ENCODE results near the gene SYCP3. TPM values are rescaled to one million over a fixed set of nuclear protein-coding genes. Genes with fewer than 3 reads are reported as not detected.

The SYCP3 gene
- total and polyA plus RNA-seq, 4 donors = 0.20 to 2.4 (median 1.2) TPM

DNA sequence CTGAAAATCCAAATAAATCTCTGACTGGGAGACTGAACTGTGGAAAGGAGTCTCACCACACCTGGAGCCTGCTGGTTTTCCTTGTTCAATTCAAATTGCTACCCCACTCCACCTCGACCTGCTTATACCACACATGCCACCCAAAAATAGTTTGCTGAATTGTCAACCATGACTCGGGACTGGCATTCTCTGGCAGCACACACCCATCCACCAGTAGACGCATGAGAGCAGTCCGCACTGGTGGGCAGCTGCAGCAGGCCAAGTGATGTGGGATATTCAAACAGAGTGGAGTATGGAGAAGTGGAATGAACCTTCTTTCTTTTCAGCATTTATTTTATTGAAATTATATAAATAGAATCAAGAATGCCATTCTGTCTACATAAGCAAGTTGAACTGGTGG lies 38.7 kb upstream of the SYCP3 start:
- no peaks in the 10 kb centered on the region for H3K27me3 ChIP-seq (ENCODE audit: control insufficient read depth, insufficient read depth, low read length)
- no peak overlapping the region for H3K27ac ChIP-seq (ENCODE audit: low read depth, low read length)
- WGBS (ENCODE audit: insufficient coverage) = 67% methylated on average over 2 of the region's 4 CpGs
- no peaks in the 10 kb centered on the region for H3K36me3 ChIP-seq (ENCODE audit: control insufficient read depth, insufficient read depth, low read length)
- no peak overlapping the region for H3K4me3 ChIP-seq (ENCODE audit: low read depth, low read length)
- no peaks in the 10 kb centered on the region for H3K9me3 ChIP-seq (ENCODE audit: control insufficient read depth, insufficient read depth, low read length)
- peaks cover 9% of the 10 kb centered on the region for H3K4me1 ChIP-seq (ENCODE audit: control insufficient read depth, insufficient read depth, low read length)
- no peak for DNase-seq (ENCODE audit: low read depth in 4 of 6, low spot score in 6 of 6)

DNA sequence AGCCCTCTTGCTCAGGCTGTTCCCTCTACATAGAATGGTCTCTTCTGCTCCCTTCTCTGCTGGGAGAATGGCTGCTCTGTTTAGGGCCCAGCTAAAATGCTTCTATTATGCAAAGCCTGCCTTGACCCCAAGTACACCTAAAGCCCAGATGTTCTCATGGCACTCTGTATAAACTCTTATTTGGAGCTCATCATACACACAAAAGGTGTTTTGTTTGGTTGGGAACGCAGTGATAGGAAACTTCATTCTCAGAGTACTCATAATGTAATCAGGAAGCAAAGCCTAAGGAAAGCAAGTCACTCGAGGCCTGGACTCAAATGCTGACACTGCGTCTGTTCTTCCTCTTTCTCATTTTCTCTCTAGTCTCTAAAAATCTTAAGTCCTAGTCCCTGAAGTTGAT lies 38.2 kb upstream of the SYCP3 start:
- Histone ChIP-seq H3K4me3 (ENCODE audit: low read depth, low read length) (no peak overlapping the region), H3K4me1 (ENCODE audit: control insufficient read depth, insufficient read depth, low read length) (peaks cover 9% of the 10 kb centered on the region), H3K9me3 (ENCODE audit: control insufficient read depth, insufficient read depth, low read length) (no peaks in the 10 kb centered on the region), H3K36me3 (ENCODE audit: control insufficient read depth, insufficient read depth, low read length) (peaks cover 3% of the 10 kb centered on the region), H3K27ac (ENCODE audit: low read depth, low read length) (peak overlapping the region; percentile 51), H3K27me3 (ENCODE audit: control insufficient read depth, insufficient read depth, low read length) (no peaks in the 10 kb centered on the region)
- peak in 3 of 6 donors; percentile 2 to 44 (median 34) for DNase-seq (ENCODE audit: low read depth in 4 of 6, low spot score in 6 of 6)
- WGBS (ENCODE audit: insufficient coverage) = no CpG with 5 or more reads among the region's 3 CpGs

DNA sequence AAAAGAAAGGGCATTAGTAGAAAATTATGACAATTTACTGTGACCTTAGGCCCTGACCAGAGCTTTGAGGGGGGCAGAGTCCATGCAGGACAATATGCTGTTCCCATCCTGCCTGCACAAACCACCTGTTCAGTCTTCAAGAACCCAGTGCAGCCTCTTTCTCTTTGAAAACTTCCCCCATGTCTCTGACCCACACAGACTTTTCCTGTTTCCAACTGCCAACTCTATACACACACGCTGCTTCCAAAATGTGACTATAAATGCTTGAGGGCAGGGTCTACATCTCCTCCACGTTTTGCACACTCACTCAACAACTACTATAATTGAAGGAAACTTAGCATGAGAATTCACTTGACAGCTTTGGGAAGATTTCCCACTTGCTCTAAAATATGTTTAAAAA lies 36.6 kb upstream of the SYCP3 start:
- no CpG with 5 or more reads among the region's 2 CpGs for WGBS (ENCODE audit: insufficient coverage)
- peaks cover 9% of the 10 kb centered on the region for H3K4me1 ChIP-seq (ENCODE audit: control insufficient read depth, insufficient read depth, low read length)
- H3K36me3 ChIP-seq (ENCODE audit: control insufficient read depth, insufficient read depth, low read length) = peaks cover 13% of the 10 kb centered on the region
- DNase-seq (ENCODE audit: low read depth in 4 of 6, low spot score in 6 of 6) = no peak
- no peak overlapping the region for H3K4me3 ChIP-seq (ENCODE audit: low read depth, low read length)
- H3K27ac ChIP-seq (ENCODE audit: low read depth, low read length) = no peak overlapping the region
- no peaks in the 10 kb centered on the region for H3K27me3 ChIP-seq (ENCODE audit: control insufficient read depth, insufficient read depth, low read length)
- H3K9me3 ChIP-seq (ENCODE audit: control insufficient read depth, insufficient read depth, low read length) = no peaks in the 10 kb centered on the region

DNA sequence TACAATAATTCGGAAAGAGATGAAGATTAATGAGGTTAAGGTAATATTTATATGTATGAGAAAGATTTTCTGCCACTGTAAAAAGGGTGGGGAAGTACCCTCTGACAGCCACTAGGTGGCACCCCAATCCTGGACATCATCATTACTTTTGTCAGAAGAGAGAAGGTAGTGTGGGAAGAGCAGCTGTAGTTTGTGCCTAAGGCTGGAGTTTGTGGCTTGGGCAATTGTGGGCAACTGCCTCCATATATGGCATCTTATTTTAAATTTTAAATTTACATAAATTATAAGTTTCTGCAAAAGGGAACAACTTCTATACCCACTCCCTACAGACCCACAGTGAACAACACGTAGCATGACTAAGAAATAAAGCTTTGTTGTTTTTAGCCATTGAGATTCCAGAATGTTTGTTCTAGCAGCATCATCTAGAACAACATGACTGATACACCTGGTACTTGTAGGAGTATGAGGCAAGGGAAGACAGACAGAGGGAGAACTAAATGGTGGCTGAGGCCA lies 34.4 kb upstream of the SYCP3 start:
- Histone ChIP-seq H3K9me3 (ENCODE audit: control insufficient read depth, insufficient read depth, low read length) (no peaks in the 10 kb centered on the region), H3K27me3 (ENCODE audit: control insufficient read depth, insufficient read depth, low read length) (no peaks in the 10 kb centered on the region), H3K36me3 (ENCODE audit: control insufficient read depth, insufficient read depth, low read length) (peaks cover 18% of the 10 kb centered on the region), H3K4me1 (ENCODE audit: control insufficient read depth, insufficient read depth, low read length) (peaks cover 9% of the 10 kb centered on the region), H3K27ac (ENCODE audit: low read depth, low read length) (no peak overlapping the region), H3K4me3 (ENCODE audit: low read depth, low read length) (no peak overlapping the region)
- peak; percentile 31 to 87 (median 42) for DNase-seq (ENCODE audit: low read depth in 4 of 6, low spot score in 6 of 6)
- no CpG with 5 or more reads among the region's 2 CpGs for WGBS (ENCODE audit: insufficient coverage)

DNA sequence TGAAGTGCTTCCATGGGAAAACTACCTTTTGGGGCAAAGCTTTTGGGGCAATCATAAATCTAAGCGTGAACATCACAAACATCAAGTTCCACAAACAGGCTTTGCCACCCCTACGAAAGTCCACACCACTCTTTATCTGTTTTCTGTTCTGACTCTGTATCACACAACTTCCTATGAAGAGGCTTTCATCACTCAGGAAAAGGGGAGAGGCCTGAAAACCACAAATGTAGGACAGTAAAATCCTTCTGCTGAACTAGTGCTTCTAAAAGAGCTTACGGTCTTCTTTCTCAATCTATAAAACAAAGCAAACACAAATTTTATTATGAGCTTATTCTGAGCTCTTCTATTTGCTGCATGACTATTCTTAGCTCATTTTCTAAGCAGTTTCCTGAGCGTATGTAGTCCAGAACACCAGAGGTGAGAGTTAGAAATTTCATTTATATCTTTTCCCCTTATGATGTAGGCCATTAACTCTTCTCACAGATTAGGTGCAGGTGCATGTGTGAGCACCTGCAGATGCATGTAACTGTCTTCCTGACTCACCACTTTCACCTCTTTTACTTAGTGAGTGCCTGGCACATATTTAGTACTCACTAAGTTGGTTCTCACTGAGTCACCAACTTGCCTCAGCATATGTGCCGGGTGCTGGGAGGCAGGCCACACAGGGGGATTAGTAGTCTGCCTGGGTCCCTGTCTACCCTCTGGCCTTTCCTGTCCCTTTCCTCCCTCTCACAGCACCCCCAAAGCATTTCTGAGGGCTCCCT lies 32.9 kb upstream of the SYCP3 start:
- Histone ChIP-seq H3K4me3 (ENCODE audit: low read depth, low read length) (no peak overlapping the region), H3K4me1 (ENCODE audit: control insufficient read depth, insufficient read depth, low read length) (peaks cover 6% of the 10 kb centered on the region), H3K27me3 (ENCODE audit: control insufficient read depth, insufficient read depth, low read length) (no peaks in the 10 kb centered on the region), H3K9me3 (ENCODE audit: control insufficient read depth, insufficient read depth, low read length) (no peaks in the 10 kb centered on the region), H3K27ac (ENCODE audit: low read depth, low read length) (no peak overlapping the region), H3K36me3 (ENCODE audit: control insufficient read depth, insufficient read depth, low read length) (peaks cover 23% of the 10 kb centered on the region)
- 100% methylated on average over 2 of the region's 5 CpGs for WGBS (ENCODE audit: insufficient coverage)
- DNase-seq (ENCODE audit: low read depth in 4 of 6, low spot score in 6 of 6) = no peak

DNA sequence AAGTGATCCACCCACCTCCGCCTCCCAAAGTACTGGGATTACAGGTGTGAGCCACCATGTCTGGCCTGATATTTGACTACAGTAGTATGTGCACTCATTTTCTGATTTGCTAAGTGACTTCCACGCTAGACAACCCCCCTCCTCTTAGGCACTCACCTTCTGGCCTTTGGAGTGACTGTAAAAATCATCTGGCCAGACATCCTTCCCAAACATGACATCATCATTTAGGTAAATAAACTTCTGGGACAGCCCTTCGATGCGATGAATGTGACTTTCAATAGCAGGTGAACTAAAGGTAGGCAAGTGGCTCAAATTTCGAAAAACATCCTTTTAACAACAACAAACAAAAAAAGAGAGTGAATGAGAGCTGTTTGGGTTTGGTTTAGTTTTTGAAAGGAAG lies 30.6 kb upstream of the SYCP3 start:
- no peaks in the 10 kb centered on the region for H3K9me3 ChIP-seq (ENCODE audit: control insufficient read depth, insufficient read depth, low read length)
- H3K27me3 ChIP-seq (ENCODE audit: control insufficient read depth, insufficient read depth, low read length) = no peaks in the 10 kb centered on the region
- no peak for DNase-seq (ENCODE audit: low read depth in 4 of 6, low spot score in 6 of 6)
- H3K36me3 ChIP-seq (ENCODE audit: control insufficient read depth, insufficient read depth, low read length) = peaks cover 23% of the 10 kb centered on the region
- no peaks in the 10 kb centered on the region for H3K4me1 ChIP-seq (ENCODE audit: control insufficient read depth, insufficient read depth, low read length)
- H3K4me3 ChIP-seq (ENCODE audit: low read depth, low read length) = no peak overlapping the region
- H3K27ac ChIP-seq (ENCODE audit: low read depth, low read length) = no peak overlapping the region
- 100% methylated on average over 1 of the region's 5 CpGs for WGBS (ENCODE audit: insufficient coverage)

DNA sequence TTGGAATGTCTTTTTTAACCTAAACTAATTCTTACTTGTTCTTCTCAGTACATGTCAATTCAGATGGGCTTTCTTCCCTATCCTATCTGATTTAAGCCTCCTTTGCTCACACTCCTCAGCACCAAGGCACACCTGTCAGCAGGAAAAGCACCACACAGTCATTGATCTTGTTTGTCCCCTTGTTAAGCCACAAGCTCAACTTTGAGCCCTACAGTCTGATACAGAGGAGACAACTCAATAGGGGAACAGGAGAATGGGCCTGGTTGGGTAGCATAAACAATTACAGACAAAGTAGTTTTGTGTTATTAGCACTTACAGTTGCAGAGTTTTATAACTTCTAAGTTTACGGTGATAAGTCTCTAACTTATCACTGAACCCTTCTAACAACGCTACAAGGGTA lies 29.5 kb upstream of the SYCP3 start:
- peaks cover 23% of the 10 kb centered on the region for H3K36me3 ChIP-seq (ENCODE audit: control insufficient read depth, insufficient read depth, low read length)
- DNase-seq (ENCODE audit: low read depth in 4 of 6, low spot score in 6 of 6) = no peak
- no peaks in the 10 kb centered on the region for H3K27me3 ChIP-seq (ENCODE audit: control insufficient read depth, insufficient read depth, low read length)
- WGBS (ENCODE audit: insufficient coverage) = 80% methylated on average over 1 of the region's 2 CpGs
- no peak overlapping the region for H3K4me3 ChIP-seq (ENCODE audit: low read depth, low read length)
- no peak overlapping the region for H3K27ac ChIP-seq (ENCODE audit: low read depth, low read length)
- H3K4me1 ChIP-seq (ENCODE audit: control insufficient read depth, insufficient read depth, low read length) = no peaks in the 10 kb centered on the region
- H3K9me3 ChIP-seq (ENCODE audit: control insufficient read depth, insufficient read depth, low read length) = no peaks in the 10 kb centered on the region

DNA sequence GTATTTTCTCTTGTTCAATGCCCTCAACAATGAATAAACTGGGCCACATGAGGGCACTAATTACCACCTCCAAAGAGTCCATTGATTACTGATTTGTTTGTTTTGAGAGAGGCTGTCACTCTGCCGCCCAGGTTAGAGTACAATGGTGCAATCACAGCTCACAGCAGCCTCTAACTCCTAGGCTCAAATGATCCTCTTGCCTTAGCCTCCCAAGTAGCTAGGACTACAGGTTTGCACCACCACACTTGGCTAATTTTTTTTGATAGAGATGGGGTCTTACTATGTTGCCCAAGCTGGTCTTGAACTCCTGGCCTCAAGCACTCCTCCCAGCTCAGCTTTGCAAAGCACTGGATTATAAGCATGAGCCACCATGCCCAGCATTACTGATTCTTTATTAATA lies 28.3 kb upstream of the SYCP3 start:
- H3K4me3 ChIP-seq (ENCODE audit: low read depth, low read length) = no peak overlapping the region
- no peaks in the 10 kb centered on the region for H3K27me3 ChIP-seq (ENCODE audit: control insufficient read depth, insufficient read depth, low read length)
- H3K4me1 ChIP-seq (ENCODE audit: control insufficient read depth, insufficient read depth, low read length) = no peaks in the 10 kb centered on the region
- H3K27ac ChIP-seq (ENCODE audit: low read depth, low read length) = no peak overlapping the region
- H3K36me3 ChIP-seq (ENCODE audit: control insufficient read depth, insufficient read depth, low read length) = peaks cover 20% of the 10 kb centered on the region
- no CpG with 5 or more reads among the region's 1 CpG for WGBS (ENCODE audit: insufficient coverage)
- DNase-seq (ENCODE audit: low read depth in 4 of 6, low spot score in 6 of 6) = no peak
- no peaks in the 10 kb centered on the region for H3K9me3 ChIP-seq (ENCODE audit: control insufficient read depth, insufficient read depth, low read length)

DNA sequence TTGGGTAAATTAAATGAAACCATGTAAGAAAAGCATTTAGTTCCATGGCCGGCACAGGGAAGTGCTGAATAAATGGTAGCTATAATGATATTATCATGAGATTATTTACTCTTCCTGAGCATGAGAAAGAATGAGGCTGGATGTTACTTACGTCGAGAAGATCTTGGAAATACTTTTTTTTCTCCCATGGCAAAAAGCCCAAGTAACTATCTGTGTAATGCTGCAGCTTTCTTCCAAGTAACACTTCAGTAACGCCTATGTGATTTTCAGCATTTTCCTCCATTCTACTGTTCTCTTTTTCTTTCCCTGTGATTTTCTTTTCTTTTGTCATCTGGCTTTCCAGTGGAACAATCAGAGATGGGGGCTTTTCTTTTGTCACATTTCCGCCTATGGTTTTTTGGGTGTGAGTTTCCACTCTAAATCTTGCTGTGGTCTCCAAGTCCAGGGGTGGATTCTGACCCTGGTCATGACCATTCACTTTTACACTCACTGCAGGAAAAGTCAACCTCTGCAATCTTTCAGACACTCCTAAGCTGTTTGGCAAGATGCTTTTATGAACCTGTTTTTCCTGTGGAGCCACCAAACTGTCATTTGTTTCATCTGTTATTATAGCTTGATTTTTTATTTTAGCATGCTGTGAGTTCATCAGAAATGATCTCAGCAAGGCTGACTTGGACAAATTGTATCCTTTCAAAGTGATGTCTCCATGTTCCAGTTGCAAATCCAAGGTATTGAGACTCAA lies 25.0 kb upstream of the SYCP3 start:
- Histone ChIP-seq H3K9me3 (ENCODE audit: control insufficient read depth, insufficient read depth, low read length) (no peaks in the 10 kb centered on the region), H3K27me3 (ENCODE audit: control insufficient read depth, insufficient read depth, low read length) (no peaks in the 10 kb centered on the region), H3K27ac (ENCODE audit: low read depth, low read length) (no peak overlapping the region), H3K36me3 (ENCODE audit: control insufficient read depth, insufficient read depth, low read length) (peaks cover 7% of the 10 kb centered on the region), H3K4me1 (ENCODE audit: control insufficient read depth, insufficient read depth, low read length) (no peaks in the 10 kb centered on the region), H3K4me3 (ENCODE audit: low read depth, low read length) (no peak overlapping the region)
- DNase-seq (ENCODE audit: low read depth in 4 of 6, low spot score in 6 of 6) = peak in 1 of 6 donors; percentile 32
- no CpG with 5 or more reads among the region's 5 CpGs for WGBS (ENCODE audit: insufficient coverage)
